K562 (cell line): ENCODE results near the gene TRMT2A. TPM values are rescaled to one million over a fixed set of nuclear protein-coding genes. Genes with fewer than 3 reads are reported as not detected.

Experiments used
- ARHGAP35 ChIP-seq: fragments of 450-650 bp; IDR thresholded peaks from 2 replicates; pipeline ENCODE4 v1.6.1; 2018; ENCODE audit not compliant: partially characterized antibody
- C11orf30 ChIP-seq: fragments of 450-650 bp; IDR thresholded peaks from 2 replicates; pipeline ENCODE4 v1.6.1; 2016; ENCODE audit warnings: low read depth, mild to moderate bottlenecking
- ELF2 ChIP-seq: fragments of 250-450 bp; sonication (Bioruptor Pico); IDR thresholded peaks from 2 replicates; pipeline ENCODE4 v1.5.0; 2021; ENCODE audit warnings: mild to moderate bottlenecking
- ETS1 ChIP-seq: conservative IDR thresholded peaks from 2 replicates; pipeline ENCODE4 v1.6.1; 2011; ENCODE audit warnings: low read depth, mild to moderate bottlenecking, low read length; ENCODE audit not compliant: control insufficient read depth
- FOXK2 ChIP-seq, 2 experiments: fragments of 450-650 bp; IDR thresholded peaks in 1 of 2; conservative IDR thresholded peaks in 1 of 2; 2 replicates each; pipeline ENCODE4 v1.6.1; 2016; ENCODE audit warnings: low read depth in 2 of 2, mild to moderate bottlenecking in 1 of 2
- FUS ChIP-seq: fragments of 200-400 bp; formaldehyde crosslinking; optimal IDR thresholded peaks from 2 replicates; pipeline ENCODE3; 2017; ENCODE audit warnings: low read depth, low read length
- HEY1 ChIP-seq: fragments of 250-450 bp; sonication (Bioruptor Pico); IDR thresholded peaks from 2 replicates; pipeline ENCODE4 v1.5.0; 2020; ENCODE audit warnings: mild to moderate bottlenecking, moderate library complexity, borderline replicate concordance
- MCM3 ChIP-seq: fragments of 450-650 bp; IDR thresholded peaks from 2 replicates; pipeline ENCODE4 v1.6.1; 2016
- MCM7 ChIP-seq, 2 experiments: fragments of 450-650 bp; IDR thresholded peaks; 2 replicates each; pipeline ENCODE4 v1.6.1; 2016 to 2018
- MTA1 ChIP-seq: fragments of 450-650 bp; IDR thresholded peaks from 2 replicates; pipeline ENCODE4 v1.6.1; 2017; ENCODE audit warnings: borderline replicate concordance
- PHB ChIP-seq: fragments of 250-450 bp; sonication (Bioruptor Pico); IDR thresholded peaks from 2 replicates; pipeline ENCODE4 v1.5.0; 2021
- PURB ChIP-seq: sonication (generic); formaldehyde crosslinking; IDR thresholded peaks from 2 replicates; pipeline ENCODE4 v1.9.0; 2021; ENCODE audit warnings: low read depth, mild to moderate bottlenecking, missing genetic modification reagents
- RB1 ChIP-seq: fragments of 450-650 bp; IDR thresholded peaks from 2 replicates; pipeline ENCODE4 v1.6.1; 2017; ENCODE audit warnings: low read depth, mild to moderate bottlenecking
- TBP ChIP-seq: optimal IDR thresholded peaks from 2 replicates; pipeline ENCODE3; 2011; ENCODE audit warnings: low read depth, low read length, improper control_type of control experiment
- THRB ChIP-seq: fragments of 450-650 bp; formaldehyde crosslinking; conservative IDR thresholded peaks from 2 replicates; pipeline ENCODE4 v1.4.0; 2022; ENCODE audit warnings: mild to moderate bottlenecking, missing genetic modification characterization
- ZBTB7A ChIP-seq: IDR thresholded peaks from 2 replicates; pipeline ENCODE4 v1.6.1; 2011; ENCODE audit warnings: low read depth, mild to moderate bottlenecking, low read length, moderate library complexity, borderline replicate concordance; ENCODE audit not compliant: control insufficient read depth
- ZFP36 ChIP-seq: fragments of 150-350 bp; IDR thresholded peaks from 2 replicates; pipeline ENCODE4 v1.6.1; 2018; ENCODE audit warnings: low read length, low read depth; ENCODE audit not compliant: partially characterized antibody
- ZMIZ1 ChIP-seq, 2 experiments: fragments of 150-350 bp in 1 of 2; IDR thresholded peaks; 2 replicates each; pipeline ENCODE4 v1.6.1; 2012 to 2016; ENCODE audit warnings: low read depth in 2 of 2, low read length in 2 of 2, mild to moderate bottlenecking in 1 of 2, moderate library complexity in 1 of 2
- ZNF124 ChIP-seq: sonication (generic); formaldehyde crosslinking; IDR thresholded peaks from 2 replicates; pipeline ENCODE4 v1.8.1; 2022; ENCODE audit warnings: missing genetic modification reagents
- ZNF511 ChIP-seq: sonication (generic); formaldehyde crosslinking; IDR thresholded peaks from 2 replicates; pipeline ENCODE4 v1.8.0; 2022; ENCODE audit warnings: mild to moderate bottlenecking, missing genetic modification reagents
- ZNF639 ChIP-seq, 2 experiments: fragments of 200-800 bp in 1 of 2; sonication (Bioruptor generic) in 1 of 2; sonication (generic) in 1 of 2; formaldehyde crosslinking in 1 of 2; IDR thresholded peaks in 1 of 2; conservative IDR thresholded peaks in 1 of 2; 2 replicates each; pipeline versions ENCODE4 v1.5.0 to v1.6.1; 2016 to 2020; ENCODE audit warnings: missing compliant biosample characterization in 1 of 2, missing genetic modification characterization in 1 of 2, missing genetic modification reagents in 1 of 2
- polyA plus RNA-seq, 8 experiments: library from polyadenylated mRNA; depleted of rRNA in 4 of 8; stranded (reverse) in 5 of 8; unstranded in 3 of 8; fragments of >200 nt; fragmentation: Nextera tagmentation in 2 of 8; fragmentation: Illumina TruSeq in 1 of 8; extraction: Ambion mirVana in 2 of 8; extraction: Trizol in 1 of 8; gene quantifications; 2 replicates each; pipeline versions ENCODE4 v1.2.1 to v1.2.3, GENCODE V29; 2011 to 2014; ENCODE audit warnings: inconsistent platforms in 1 of 8, missing spikeins in 1 of 8
- total RNA-seq, 7 experiments: library from RNA; depleted of rRNA in 6 of 7; stranded (reverse); fragments of >200 nt in 6 of 7; fragmentation: Illumina TruSeq in 2 of 7; extraction: Trizol in 2 of 7; gene quantifications; 2 replicates each; pipeline versions ENCODE4 v1.2.1 to v1.2.3, GENCODE V29; 2011 to 2021; ENCODE audit warnings: low replicate concordance in 1 of 7

Gene TRMT2A
- total and polyA plus RNA-seq, 9 of the 15 experiments (the other 6 are each of a cell fraction or from before 2014, with no cell fraction given): 1.6 to 265 (median 140) TPM

GRCh38 chr22:20083157-20083890 lies 33.7 kb downstream of the TRMT2A start (continued):
- TF ChIP-seq RB1: no peak
- TF ChIP-seq ZFP36: no peak
- TF ChIP-seq TBP: no peak
- no peak for TF ChIP-seq FOXK2 (conservative IDR thresholded peaks at IDR 0.05 in 1 of 2, IDR thresholded peaks at IDR 0.05 in 1 of 2; ENCODE audit: low read depth in 2 of 2)
- TF ChIP-seq ZNF124 (CRISPR knock-in tag): no peak
- no peak for TF ChIP-seq MCM3
- TF ChIP-seq MTA1: no peak
- TF ChIP-seq PHB (CRISPR knock-in tag): no peak
- no peak for TF ChIP-seq HEY1
- no peak for TF ChIP-seq FUS
- TF ChIP-seq THRB (CRISPR knock-in tag): 0 out of 2 replicates have a peak, but pooled peaks have one; percentile 47
- no peak for TF ChIP-seq C11orf30
- TF ChIP-seq ZNF639 (CRISPR knock-in tag; conservative IDR thresholded peaks at IDR 0.05 in 1 of 2, IDR thresholded peaks at IDR 0.05 in 1 of 2): no peak
- TF ChIP-seq ETS1: no peak
- TF ChIP-seq ARHGAP35: no peak
- no peak for TF ChIP-seq ZMIZ1 (IDR thresholded peaks at IDR 0.05; ENCODE audit: low read depth in 2 of 2, low read length in 2 of 2)
- no peak for TF ChIP-seq MCM7 (IDR thresholded peaks at IDR 0.05)
- no peak for TF ChIP-seq ELF2
- TF ChIP-seq PURB (CRISPR knock-in tag): no peak
- no peak for TF ChIP-seq ZBTB7A
- no peak for TF ChIP-seq ZNF511 (CRISPR knock-in tag)
